Measurements from ENCODE around the gene MPL.
"Not testable (repeated sequence)": the region's sequence is repeated elsewhere in the genome, so short reads cannot be mapped to it uniquely, and the experiment has no call there.

MPL gene

GRCh38 chr1:43389326-43390313, 52.0 kb downstream of the MPL start, which contains the start of the genes MED8 and SZT2:
Gene MED8 (minus strand): TSS chr1:43389800. CDS start chr1:43389764, 36 bp downstream.
Gene SZT2 (plus strand): TSS chr1:43389899. CDS start chr1:43389969, 70 bp downstream.
- peak within 1 kb of the TSS; percentile 98 for H3K27ac Mint-ChIP-seq
- H3K4me1 Mint-ChIP-seq, result peaks cover 43% of the 10 kb centered on the region
- DNase-seq (ENCODE audit: low spot score in 2 of 2) (peak; percentile 85 to 97), ATAC-seq (peak; percentile 97)
- H3K36me3 Mint-ChIP-seq, result peaks cover 52% of the 10 kb centered on the region
- H3K4me3 Mint-ChIP-seq, result peak within 1 kb of the TSS; percentile 99
- no peaks in the 10 kb centered on the region for H3K9me3 Mint-ChIP-seq

DNA sequence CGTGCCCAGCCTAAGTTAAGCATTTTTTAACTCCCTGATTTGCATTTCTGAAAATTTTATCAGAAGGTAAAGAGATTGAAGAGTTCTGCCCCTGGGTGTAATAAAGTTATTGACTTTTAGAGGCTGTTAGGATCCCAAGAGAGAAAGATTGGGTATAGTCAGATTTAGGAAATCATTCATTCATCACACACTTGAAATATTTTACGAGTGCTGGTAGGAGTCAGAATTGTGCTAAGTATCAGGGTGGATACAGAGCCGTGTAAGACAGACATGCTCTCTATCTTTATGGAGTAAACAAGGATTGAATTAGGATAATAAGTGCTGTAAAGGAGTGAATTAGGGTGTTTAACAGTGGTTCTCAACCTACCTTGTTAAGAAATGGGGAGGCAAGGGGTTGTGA, 55.1 kb downstream of the MPL start:
- H3K9me3 Mint-ChIP-seq, result no peaks in the 10 kb centered on the region
- H3K36me3 Mint-ChIP-seq, result peaks cover 39% of the 10 kb centered on the region
- H3K4me1 Mint-ChIP-seq, result peaks cover 36% of the 10 kb centered on the region
- DNase-seq (ENCODE audit: low spot score in 2 of 2) (no peak), ATAC-seq (no peak)
- no peak overlapping the region for H3K27ac Mint-ChIP-seq
- H3K4me3 Mint-ChIP-seq, result no peak overlapping the region

DNA sequence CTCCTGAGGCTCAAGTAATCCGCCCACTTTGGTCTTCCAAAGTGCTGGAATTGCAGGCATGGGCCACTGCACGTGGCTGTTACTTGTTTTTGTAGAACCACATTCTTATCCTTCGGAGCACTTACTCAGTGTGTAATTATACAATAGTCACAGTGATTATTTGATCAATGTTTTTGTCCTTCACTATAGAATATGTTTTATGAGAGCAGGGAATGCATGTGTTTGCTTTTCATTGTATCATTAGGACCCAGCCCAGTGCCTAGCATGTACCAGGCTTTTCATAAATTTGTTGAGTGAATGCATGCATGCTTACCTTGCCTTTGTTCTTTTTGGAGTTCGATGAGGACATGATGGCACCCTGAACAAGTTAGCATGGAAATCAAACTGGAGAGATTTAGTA, 57.9 kb downstream of the MPL start:
- no peak for ATAC-seq

GRCh38 chr1:43396059-43396458, 58.4 kb downstream of the MPL start:
- Mint-ChIP-seq H3K27ac (no peak overlapping the region), H3K4me1 (peaks cover 15% of the 10 kb centered on the region), H3K36me3 (peaks cover 19% of the 10 kb centered on the region), H3K4me3 (no peak overlapping the region), H3K9me3 (no peaks in the 10 kb centered on the region)
- ATAC-seq (no peak), DNase-seq (ENCODE audit: low spot score in 2 of 2) (no peak)

More for the DNA sequence above, 57.9 kb downstream of the MPL start:
- DNase-seq (ENCODE audit: low spot score in 2 of 2), result no peak
- no peaks in the 10 kb centered on the region for H3K9me3 Mint-ChIP-seq
- peaks cover 15% of the 10 kb centered on the region for H3K4me1 Mint-ChIP-seq
- peaks cover 19% of the 10 kb centered on the region for H3K36me3 Mint-ChIP-seq
- no peak overlapping the region for H3K4me3 Mint-ChIP-seq
- H3K27ac Mint-ChIP-seq, result peak overlapping the region; percentile 32

- Mint-ChIP-seq H3K36me3 (peaks cover 25% of the 10 kb centered on the region), H3K4me3 (no peak overlapping the region), H3K9me3 (no peaks in the 10 kb centered on the region), H3K27ac (no peak overlapping the region), H3K4me1 (peaks cover 20% of the 10 kb centered on the region)
- ATAC-seq (no peak), DNase-seq (ENCODE audit: low spot score in 2 of 2) (no peak)
Measured at GRCh38 chr1:43398227-43398626, 60.6 kb downstream of the MPL start.

DNA sequence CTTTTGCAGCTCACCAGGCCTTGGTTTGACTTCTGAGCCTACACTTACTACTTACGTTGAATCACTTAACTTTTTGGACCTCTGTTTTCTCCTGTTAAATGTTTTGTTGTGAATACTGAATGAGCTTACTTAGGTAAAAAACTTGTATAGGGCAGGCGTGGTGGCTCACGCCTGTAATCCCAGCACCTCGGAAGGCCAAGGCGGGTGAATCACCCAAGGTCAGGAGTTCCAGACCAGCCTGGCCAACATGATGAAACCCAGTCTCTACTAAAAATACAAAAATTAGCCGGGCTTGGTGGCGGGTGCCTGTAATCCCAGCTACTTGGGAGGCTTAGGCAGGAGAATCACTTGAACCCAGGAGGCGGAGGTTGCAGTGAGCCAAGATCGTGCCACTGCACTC, 62.8 kb downstream of the MPL start:
- Mint-ChIP-seq H3K36me3 (peaks cover 40% of the 10 kb centered on the region), H3K4me1 (peaks cover 13% of the 10 kb centered on the region)
- H3K9me3 Mint-ChIP-seq; DNase-seq (ENCODE audit: low spot score in 2 of 2); ATAC-seq; H3K4me3 Mint-ChIP-seq; H3K27ac Mint-ChIP-seq: not testable (repeated sequence)

DNA sequence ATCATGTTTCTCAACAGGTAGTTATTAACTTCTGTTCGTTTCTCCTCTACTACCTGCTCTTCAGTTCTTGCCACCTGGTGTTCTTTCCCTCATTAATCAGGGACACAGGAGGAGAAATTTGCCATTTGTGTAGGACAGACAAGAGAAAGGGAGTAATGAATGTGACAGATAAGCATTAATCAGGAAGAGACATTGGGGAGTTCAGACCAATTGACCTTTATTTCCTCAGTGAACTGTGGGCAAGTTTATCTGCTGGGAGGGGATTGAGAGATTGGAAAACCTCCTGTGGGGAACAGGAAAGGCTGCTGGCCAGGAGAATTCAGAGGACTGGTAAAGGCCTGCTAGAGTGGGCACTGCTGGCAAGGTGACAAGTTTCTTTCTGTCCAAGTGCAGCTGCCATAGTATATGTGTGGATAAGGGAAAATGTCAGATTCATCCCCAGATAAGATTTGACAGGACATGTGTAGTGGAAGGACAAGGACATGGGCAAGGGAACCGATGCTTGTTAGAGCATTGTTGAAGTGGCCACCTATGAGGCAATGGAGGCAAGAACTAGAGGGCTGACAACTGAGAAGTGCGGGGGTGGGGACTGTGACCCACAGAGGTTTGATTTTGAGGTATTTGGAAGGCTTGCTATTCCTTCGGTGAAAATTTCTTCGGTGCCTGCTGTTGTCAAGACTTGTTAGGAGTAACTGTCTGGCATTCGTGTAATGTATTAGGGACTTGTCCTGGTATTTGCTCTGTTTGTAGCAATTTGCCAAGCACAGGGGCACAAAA, 64.7 kb downstream of the MPL start:
- DNase-seq (ENCODE audit: low spot score in 2 of 2) (no peak), ATAC-seq (no peak)
- peaks cover 13% of the 10 kb centered on the region for H3K4me1 Mint-ChIP-seq
- no peaks in the 10 kb centered on the region for H3K9me3 Mint-ChIP-seq
- H3K27ac Mint-ChIP-seq, result peak overlapping the region; percentile 20
- H3K4me3 Mint-ChIP-seq, result no peak overlapping the region
- H3K36me3 Mint-ChIP-seq, result peaks cover 47% of the 10 kb centered on the region

Data from stimulated activated effector memory CD8-positive, alpha-beta T cell treated with anti-CD3 and anti-CD28 coated beads, Interleukin-12 subunit alpha, Interleukin-12 subunit beta, amount 100 ng/mL, for 72 hours (primary cell).